Stimulated activated CD4-positive, alpha-beta T cell treated with anti-CD3 and anti-CD28 coated beads, Interleukin-4, amount 100 ng/mL, for 24 hours (primary cell): ENCODE results near the gene CDH15.
"Not testable (repeated sequence)": the region's sequence is repeated elsewhere in the genome, so short reads cannot be mapped to it uniquely, and the experiment has no call there.

Experiments
- DNase-seq: peaks from one replicate; pipeline ENCODE4 v3.0.0-alpha.2; 2020

Gene CDH15

GRCh38 chr16:89242795-89243200 lies 71.2 kb downstream of the CDH15 start:
- DNase-seq, result no peak

- DNase-seq, result no peak
Measured at GRCh38 chr16:89243664-89244063, 72.1 kb downstream of the CDH15 start.

- DNase-seq, result not testable (repeated sequence)
Measured at GRCh38 chr16:89244264-89244663, 72.7 kb downstream of the CDH15 start.

GRCh38 chr16:89244754-89245153 lies 73.2 kb downstream of the CDH15 start:
- DNase-seq, result no peak
